HT-29 (cell line): ENCODE data around the gene STRN3. TPM values are rescaled to one million over a fixed set of nuclear protein-coding genes. Genes with fewer than 3 reads are reported as not detected.
"Not testable (repeated sequence)": the region's sequence is repeated elsewhere in the genome, so short reads cannot be mapped to it uniquely, and the experiment has no call there.

Source experiments
- DNase-seq: peaks from one replicate; pipeline ENCODE4 v3.0.0-alpha.2; 2015; ENCODE audit warnings: low spot score
- total RNA-seq: library from RNA; depleted of rRNA; stranded (reverse); fragments of >200 nt; shearing (Covaris generic); gene quantifications from 2 replicates; pipeline ENCODE4 v1.2.3, GENCODE V29; 2014

The STRN3 gene
- total RNA-seq, 1 experiment from 2014 or later, result 18.6 TPM

- DNase-seq, result no peak
Measured at GRCh38 chr14:31036552-31036951, 10.4 kb upstream of the STRN3 start.

DNA sequence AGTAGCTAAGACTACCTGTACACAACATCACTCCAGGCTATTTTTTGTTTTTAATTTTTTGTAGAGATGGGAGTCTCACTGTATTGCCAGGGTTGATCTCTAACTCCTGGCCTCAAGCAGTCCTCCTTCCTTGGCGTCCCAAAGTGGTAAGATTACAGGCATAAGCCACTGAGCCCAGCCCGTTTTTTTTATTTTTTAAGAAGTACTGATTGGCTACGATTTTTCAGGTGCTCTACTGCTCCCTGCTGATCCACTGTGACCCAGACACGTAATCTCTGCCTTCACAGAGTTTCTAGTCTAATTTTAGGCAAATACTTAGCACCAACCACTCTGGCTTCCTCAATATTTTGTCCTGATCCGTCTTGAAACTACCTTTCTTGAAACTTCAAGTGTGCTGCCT is 4.3 kb upstream of the STRN3 start:
- no peak for DNase-seq

- no peak for DNase-seq
Measured at GRCh38 chr14:31029016-31029970, 3.1 kb upstream of the STRN3 start.

GRCh38 chr14:31027847-31028246 is 1.7 kb upstream of the STRN3 start:
- no peak for DNase-seq

- DNase-seq, result peak; percentile 94
Measured at GRCh38 chr14:31026450-31027235, 464 bp upstream of the STRN3 start.

GRCh38 chr14:31025367-31026076 is 657 bp downstream of the STRN3 start, which contains the start of gene AP4S1:
Gene AP4S1 (plus strand): TSS chr14:31025649. CDS start chr14:31066197, 40,548 bp downstream.
- peak; percentile 36 for DNase-seq

DNA sequence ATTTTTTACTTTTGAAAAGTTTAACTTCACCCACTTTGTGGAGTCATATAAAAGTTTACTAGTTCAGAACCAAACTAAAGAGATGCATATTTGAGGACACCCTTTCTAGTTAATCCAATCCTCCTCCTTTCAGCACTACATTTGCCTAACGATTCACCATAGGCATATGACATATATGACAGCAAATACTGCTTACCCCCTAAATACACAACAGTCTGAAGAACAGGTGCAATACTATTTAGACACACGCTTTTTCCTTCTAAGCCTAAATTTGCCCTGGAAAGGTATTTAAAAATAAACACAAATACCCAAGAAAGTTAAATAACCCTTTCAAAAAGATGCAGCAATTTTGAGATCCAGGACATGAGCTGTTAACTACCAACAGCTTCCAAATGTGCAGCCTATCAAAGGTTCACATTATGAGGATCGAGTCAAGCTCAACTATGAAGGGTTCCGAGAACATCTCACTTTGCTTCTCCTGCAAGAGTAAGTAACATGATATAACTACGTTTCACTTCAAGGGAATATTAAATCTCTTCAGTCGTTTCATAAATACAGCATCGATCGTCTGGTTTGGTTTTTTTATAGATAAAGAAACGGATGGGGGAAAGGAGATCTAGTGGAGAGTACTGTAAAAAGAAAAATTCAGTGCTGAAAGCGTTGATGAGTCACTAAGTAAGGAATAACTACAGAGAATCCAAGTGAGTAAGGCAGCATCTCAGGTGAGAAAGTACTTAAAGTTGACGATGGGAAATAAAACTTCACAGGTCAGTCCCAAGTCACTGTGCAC is 1.4 kb downstream of the STRN3 start:
- no peak for DNase-seq

DNA sequence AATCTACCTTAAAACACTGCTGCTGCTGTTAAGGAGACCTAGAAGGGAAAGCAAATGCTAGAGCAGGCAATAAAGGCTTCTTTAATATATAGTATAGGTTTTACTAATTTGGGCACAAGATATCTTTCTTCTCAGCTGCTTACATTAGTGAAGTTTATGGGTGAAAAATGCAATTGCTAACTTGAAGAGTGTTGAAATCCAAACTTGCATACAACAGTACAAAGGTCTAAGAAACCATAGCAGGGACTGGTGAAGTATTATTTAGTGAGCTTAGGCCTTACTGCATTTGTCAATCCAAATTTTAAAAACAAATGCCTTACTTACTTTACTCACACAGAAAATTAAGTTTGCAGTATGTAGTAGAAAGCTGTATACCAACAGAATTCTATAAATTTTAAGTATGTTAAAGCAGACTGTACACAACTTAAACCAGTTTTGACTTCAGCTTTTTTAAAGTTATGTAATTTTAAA is 2.1 kb downstream of the STRN3 start:
- DNase-seq, result no peak

GRCh38 chr14:31022386-31022785 is 3.8 kb downstream of the STRN3 start:
- DNase-seq, result no peak

GRCh38 chr14:31021576-31021949 is 4.6 kb downstream of the STRN3 start:
- DNase-seq, result no peak

DNA sequence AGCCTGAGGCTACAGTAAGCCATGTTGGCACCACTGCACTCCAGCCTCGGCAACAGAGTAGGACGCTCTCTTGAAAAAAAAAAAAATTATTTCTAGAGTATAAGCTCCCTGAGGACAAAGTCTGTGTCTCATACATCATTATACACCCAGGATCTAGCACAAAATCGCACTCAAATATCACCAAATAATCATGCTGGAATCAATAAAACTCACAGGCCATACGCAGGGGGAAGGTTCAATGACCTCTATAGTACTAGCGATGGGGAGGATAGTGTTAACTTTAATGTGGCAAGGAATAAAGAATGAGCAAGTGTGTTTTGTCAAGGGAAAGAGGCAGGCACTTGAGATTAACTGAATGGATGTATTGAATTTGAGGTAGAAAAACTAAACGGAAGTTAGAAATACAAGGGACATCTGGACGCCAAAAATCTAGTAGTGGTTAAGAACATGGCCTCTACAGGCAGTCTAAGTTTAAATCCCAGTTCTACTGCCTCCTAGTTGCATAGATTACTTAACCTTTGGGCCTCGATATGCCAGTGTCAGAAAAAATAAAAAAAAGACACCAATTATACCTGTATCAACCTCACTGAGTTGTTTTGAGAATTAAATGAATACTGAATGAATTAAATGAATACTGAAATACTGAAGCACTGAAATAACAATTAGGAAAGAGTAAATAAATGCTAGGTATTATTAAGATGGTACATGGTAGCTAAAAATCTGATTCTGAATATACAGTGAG is 5.2 kb downstream of the STRN3 start:
- DNase-seq, result no peak

GRCh38 chr14:31018057-31018645 is 8.0 kb downstream of the STRN3 start:
- DNase-seq, result no peak

- DNase-seq, result no peak
Measured at GRCh38 chr14:31013841-31014240, 12.3 kb downstream of the STRN3 start.

GRCh38 chr14:31010935-31011334 is 15.2 kb downstream of the STRN3 start:
- no peak for DNase-seq

GRCh38 chr14:31009836-31010574 is 16.2 kb downstream of the STRN3 start:
- no peak for DNase-seq

DNA sequence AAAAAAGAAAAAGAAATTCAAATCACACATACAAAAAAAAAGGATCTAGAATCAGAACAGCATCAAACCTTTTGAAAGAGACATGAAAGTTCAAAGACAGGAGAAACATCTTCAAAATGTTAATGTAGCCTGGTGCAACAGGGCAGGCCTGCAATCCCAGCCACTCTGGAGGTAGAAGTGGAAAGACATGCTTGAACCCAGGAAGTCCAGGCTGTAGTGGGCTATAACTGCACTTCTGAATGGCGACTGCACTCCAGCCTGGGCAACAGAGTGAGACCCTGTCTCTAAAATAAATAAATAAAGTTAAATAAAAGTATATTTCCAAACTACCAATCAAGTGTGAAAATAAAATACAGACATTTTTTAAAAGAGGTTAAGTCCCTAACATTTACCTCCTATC is 19.5 kb downstream of the STRN3 start:
- no peak for DNase-seq

DNA sequence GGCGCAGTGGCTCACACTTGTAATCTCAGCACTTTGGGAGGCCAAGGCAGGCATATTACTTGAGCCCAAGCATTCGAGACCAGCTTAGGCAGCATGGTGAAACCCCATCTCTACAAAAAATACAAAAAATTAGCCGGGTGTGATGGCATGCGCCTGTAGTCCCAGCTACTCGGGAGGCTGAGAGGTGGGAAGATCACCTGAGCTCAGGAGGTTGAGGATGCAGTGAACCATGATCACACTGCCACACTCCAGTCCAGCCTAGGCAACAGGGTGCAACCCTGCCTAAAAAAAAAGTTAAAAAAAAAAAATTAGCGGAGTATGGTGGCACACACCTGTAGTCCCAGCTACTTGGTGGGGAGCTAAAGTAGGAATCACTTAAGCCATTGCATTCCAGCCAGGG is 22.2 kb downstream of the STRN3 start:
- not testable (repeated sequence) for DNase-seq

DNA sequence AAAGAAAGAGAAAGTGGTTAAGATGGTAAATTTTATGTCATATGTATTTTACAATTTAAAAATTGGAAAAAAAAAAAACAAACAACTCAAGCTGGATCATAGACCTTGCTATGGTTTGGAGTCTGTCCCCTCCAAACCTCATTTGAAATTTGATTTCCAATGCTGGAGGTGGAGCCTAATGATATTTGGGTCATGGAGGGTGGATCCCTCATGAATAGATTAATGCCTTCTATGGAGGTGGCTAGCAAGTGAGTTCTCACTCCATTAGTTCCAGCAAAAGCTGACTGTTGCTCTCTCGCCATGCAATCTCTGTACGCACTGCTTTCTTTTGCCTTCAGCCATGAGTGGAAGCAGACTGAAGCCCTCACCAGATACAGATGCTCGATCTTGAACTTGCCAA is 22.9 kb downstream of the STRN3 start:
- no peak for DNase-seq

DNA sequence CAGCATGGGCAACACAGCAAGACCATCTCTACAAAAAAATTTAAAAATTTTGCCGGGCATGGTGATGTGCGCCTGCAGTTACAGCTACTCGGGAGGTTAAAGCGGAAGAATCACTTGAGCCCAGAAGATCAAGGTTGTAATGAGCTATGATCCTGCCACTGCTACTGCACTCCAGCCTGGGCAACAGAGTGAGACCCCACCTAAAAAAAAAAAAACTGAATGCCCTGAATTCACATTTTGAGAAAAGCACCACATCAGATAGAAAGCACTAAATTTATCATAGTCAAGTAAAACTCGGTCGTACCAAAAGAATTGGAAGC is 24.9 kb downstream of the STRN3 start:
- DNase-seq, result no peak
